Stomach (tissue), 4 donors: Measurements from ENCODE around the gene STC2.

Experiments
- EP300 ChIP-seq: sonication (generic); formaldehyde crosslinking; IDR thresholded peaks from one replicate; pipeline ENCODE4 v1.6.1; 2017; ENCODE audit warnings: antibody characterized with exemption
- POLR2A ChIP-seq, 4 donors: fragments of 450-650 bp; IDR thresholded peaks; one replicate each; pipeline ENCODE4 v1.6.1; 2016; ENCODE audit warnings: antibody characterized with exemption in 4 of 4, control low read depth in 2 of 4, mild to moderate bottlenecking in 1 of 4, moderate library complexity in 1 of 4
- POLR2AphosphoS5 ChIP-seq, 3 donors: sonication (generic); formaldehyde crosslinking; IDR thresholded peaks; one replicate each; pipeline ENCODE4 v1.6.1; 2016; ENCODE audit warnings: antibody characterized with exemption in 3 of 3
- TF ChIP-seq, protein P1 (sequence below), 7 experiments: fragments of 450-650 bp in 4 of 7; fragments of 200-600 bp in 3 of 7; sonication (generic) in 3 of 7; IDR thresholded peaks; one replicate each; pipeline ENCODE4 v1.5.1; 2016 to 2019; ENCODE audit warnings: antibody characterized with exemption in 7 of 7, control low read depth in 2 of 7, mild to moderate bottlenecking in 1 of 7

GRCh38 chr5:173338380-173339015 is 10.3 kb upstream of the STC2 start:
- TF ChIP-seq, protein P1, sequence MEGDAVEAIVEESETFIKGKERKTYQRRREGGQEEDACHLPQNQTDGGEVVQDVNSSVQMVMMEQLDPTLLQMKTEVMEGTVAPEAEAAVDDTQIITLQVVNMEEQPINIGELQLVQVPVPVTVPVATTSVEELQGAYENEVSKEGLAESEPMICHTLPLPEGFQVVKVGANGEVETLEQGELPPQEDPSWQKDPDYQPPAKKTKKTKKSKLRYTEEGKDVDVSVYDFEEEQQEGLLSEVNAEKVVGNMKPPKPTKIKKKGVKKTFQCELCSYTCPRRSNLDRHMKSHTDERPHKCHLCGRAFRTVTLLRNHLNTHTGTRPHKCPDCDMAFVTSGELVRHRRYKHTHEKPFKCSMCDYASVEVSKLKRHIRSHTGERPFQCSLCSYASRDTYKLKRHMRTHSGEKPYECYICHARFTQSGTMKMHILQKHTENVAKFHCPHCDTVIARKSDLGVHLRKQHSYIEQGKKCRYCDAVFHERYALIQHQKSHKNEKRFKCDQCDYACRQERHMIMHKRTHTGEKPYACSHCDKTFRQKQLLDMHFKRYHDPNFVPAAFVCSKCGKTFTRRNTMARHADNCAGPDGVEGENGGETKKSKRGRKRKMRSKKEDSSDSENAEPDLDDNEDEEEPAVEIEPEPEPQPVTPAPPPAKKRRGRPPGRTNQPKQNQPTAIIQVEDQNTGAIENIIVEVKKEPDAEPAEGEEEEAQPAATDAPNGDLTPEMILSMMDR (IDR thresholded peaks at IDR 0.05) = no peak
- TF ChIP-seq POLR2A (IDR thresholded peaks at IDR 0.05) (no peak), EP300 (no peak), POLR2AphosphoS5 (IDR thresholded peaks at IDR 0.05) (no peak)
